GM12873 (cell line): ENCODE measurements around the gene BARHL1.

Source experiments
- CTCF ChIP-seq: IDR thresholded peaks from 2 replicates; pipeline ENCODE4 v1.5.1; 2012; ENCODE audit warnings: low read depth, mild to moderate bottlenecking, moderate library complexity, low read length, control low read depth; ENCODE audit not compliant: insufficient read depth; ENCODE audit errors: missing control alignments

BARHL1 gene

GRCh38 chr9:132575005-132575609 lies 7.3 kb upstream of the BARHL1 start:
- peak; percentile 84 for TF ChIP-seq CTCF

GRCh38 chr9:132575811-132576210 lies 6.6 kb upstream of the BARHL1 start:
- no peak for TF ChIP-seq CTCF

GRCh38 chr9:132577119-132577518 lies 5.3 kb upstream of the BARHL1 start:
- no peak for TF ChIP-seq CTCF

GRCh38 chr9:132578367-132578932 lies 4.0 kb upstream of the BARHL1 start:
- no peak for TF ChIP-seq CTCF

- no peak for TF ChIP-seq CTCF
Observed at GRCh38 chr9:132579427-132579798, 3.0 kb upstream of the BARHL1 start.

- no peak for TF ChIP-seq CTCF
Observed at GRCh38 chr9:132582786-132583583, 579 bp downstream of the BARHL1 start.

GRCh38 chr9:132583584-132584304 lies 1.3 kb downstream of the BARHL1 start:
- TF ChIP-seq CTCF = no peak
